Astrocyte of the cerebellum (primary cell): ENCODE results near the gene MAP4K5.
"Not testable (repeated sequence)": the region's sequence is repeated elsewhere in the genome, so short reads cannot be mapped to it uniquely, and the experiment has no call there.

Experiments used
- DNase-seq: peaks from one replicate; pipeline ENCODE4 v3.0.0-alpha.2; 2011; ENCODE audit warnings: low read depth
- H3K4me3 ChIP-seq: 2 replicates; pipeline ENCODE4 v1.5.1; 2011; ENCODE audit warnings: mild to moderate bottlenecking, low read depth, low read length, moderate library complexity
- CTCF ChIP-seq: IDR thresholded peaks from 2 replicates; pipeline ENCODE4 v1.5.1; 2012; ENCODE audit warnings: low read length, low read depth, moderate library complexity, mild to moderate bottlenecking; ENCODE audit errors: missing control alignments
- in situ Hi-C: cut with HindIII; loops from 2 replicates; pipeline ENCODE4 v1.10.0; 2017; ENCODE audit warnings: low sequenced_read_pairs

The MAP4K5 gene

GRCh38 chr14:50520947-50521815 lies 11.2 kb downstream of the MAP4K5 start:
- peak; percentile 63 for DNase-seq
- in situ Hi-C loops, result loop anchor here (10.0 kb wide), 1 partner anchor 186 kb away; no protein-coding TSS in a partner anchor
- no peak overlapping the region for H3K4me3 ChIP-seq
- TF ChIP-seq CTCF, result no peak

- no peak overlapping the region for H3K4me3 ChIP-seq
- TF ChIP-seq CTCF, result no peak
- DNase-seq, result no peak
- in situ Hi-C loops, result no loop called here
Observed at GRCh38 chr14:50516091-50516490, 16.3 kb downstream of the MAP4K5 start.

GRCh38 chr14:50512463-50512862 lies 19.9 kb downstream of the MAP4K5 start:
- in situ Hi-C loops, result no loop called here
- no peak overlapping the region for H3K4me3 ChIP-seq
- no peak for DNase-seq
- TF ChIP-seq CTCF, result no peak

- in situ Hi-C loops, result no loop called here
- DNase-seq, result no peak
- no peak for TF ChIP-seq CTCF
- no peak overlapping the region for H3K4me3 ChIP-seq
Observed at GRCh38 chr14:50510157-50510556, 22.2 kb downstream of the MAP4K5 start.

- H3K4me3 ChIP-seq, in situ Hi-C loops, DNase-seq: not testable (repeated sequence)
Observed at GRCh38 chr14:50507078-50507477, 25.3 kb downstream of the MAP4K5 start.

GRCh38 chr14:50501642-50502041 lies 30.7 kb downstream of the MAP4K5 start:
- in situ Hi-C loops, result no loop called here
- DNase-seq, result peak; percentile 80
- no peak overlapping the region for H3K4me3 ChIP-seq
- TF ChIP-seq CTCF, result no peak

GRCh38 chr14:50497351-50497750 lies 35.0 kb downstream of the MAP4K5 start:
- in situ Hi-C loops, result no loop called here
- TF ChIP-seq CTCF, result no peak
- DNase-seq, result no peak
- no peak overlapping the region for H3K4me3 ChIP-seq
